ENCODE measurements around the gene TMPRSS5.
"Not testable (repeated sequence)": the region's sequence is repeated elsewhere in the genome, so short reads cannot be mapped to it uniquely, and the experiment has no call there.

Gene TMPRSS5

GRCh38 chr11:113684496-113684895 is 21.6 kb downstream of the TMPRSS5 start:
- Mint-ChIP-seq H3K4me1 (ENCODE audit: low read depth) (no peaks in the 10 kb centered on the region), H3K27ac (no peak overlapping the region), H3K36me3 (ENCODE audit: low read depth) (no peaks in the 10 kb centered on the region), H3K27me3 (no peaks in the 10 kb centered on the region), H3K9me3 (no peaks in the 10 kb centered on the region), H3K4me3 (no peak overlapping the region)

GRCh38 chr11:113683481-113684046 is 22.5 kb downstream of the TMPRSS5 start:
- Mint-ChIP-seq H3K36me3 (ENCODE audit: low read depth) (no peaks in the 10 kb centered on the region), H3K9me3 (no peaks in the 10 kb centered on the region), H3K4me3 (no peak overlapping the region), H3K27ac (no peak overlapping the region), H3K27me3 (no peaks in the 10 kb centered on the region), H3K4me1 (ENCODE audit: low read depth) (no peaks in the 10 kb centered on the region)

GRCh38 chr11:113681711-113682413 is 24.2 kb downstream of the TMPRSS5 start:
- Mint-ChIP-seq H3K9me3 (no peaks in the 10 kb centered on the region), H3K27ac (no peak overlapping the region), H3K27me3 (peaks cover under 1% of the 10 kb centered on the region), H3K4me3 (no peak overlapping the region), H3K36me3 (ENCODE audit: low read depth) (no peaks in the 10 kb centered on the region), H3K4me1 (ENCODE audit: low read depth) (no peaks in the 10 kb centered on the region)

GRCh38 chr11:113681282-113681681 is 24.8 kb downstream of the TMPRSS5 start:
- H3K36me3 Mint-ChIP-seq (ENCODE audit: low read depth) = no peaks in the 10 kb centered on the region
- no peak overlapping the region for H3K27ac Mint-ChIP-seq
- H3K27me3 Mint-ChIP-seq = peaks cover 4% of the 10 kb centered on the region
- no peak overlapping the region for H3K4me3 Mint-ChIP-seq
- H3K9me3 Mint-ChIP-seq = no peaks in the 10 kb centered on the region
- no peaks in the 10 kb centered on the region for H3K4me1 Mint-ChIP-seq (ENCODE audit: low read depth)

- no peak overlapping the region for H3K27ac Mint-ChIP-seq
- H3K9me3 Mint-ChIP-seq = no peaks in the 10 kb centered on the region
- no peak overlapping the region for H3K4me3 Mint-ChIP-seq
- H3K4me1 Mint-ChIP-seq (ENCODE audit: low read depth) = peaks cover 20% of the 10 kb centered on the region
- H3K27me3 Mint-ChIP-seq = peaks cover 15% of the 10 kb centered on the region
- H3K36me3 Mint-ChIP-seq (ENCODE audit: low read depth) = no peaks in the 10 kb centered on the region
Observed at GRCh38 chr11:113677685-113678084, 28.4 kb downstream of the TMPRSS5 start.

GRCh38 chr11:113675565-113675964 is 30.5 kb downstream of the TMPRSS5 start:
- no peaks in the 10 kb centered on the region for H3K36me3 Mint-ChIP-seq (ENCODE audit: low read depth)
- peaks cover 20% of the 10 kb centered on the region for H3K4me1 Mint-ChIP-seq (ENCODE audit: low read depth)
- H3K27me3 Mint-ChIP-seq = peaks cover 19% of the 10 kb centered on the region
- H3K4me3 Mint-ChIP-seq = no peak overlapping the region
- no peaks in the 10 kb centered on the region for H3K9me3 Mint-ChIP-seq
- peak overlapping the region; percentile 28 for H3K27ac Mint-ChIP-seq

GRCh38 chr11:113675003-113675561 is 31.0 kb downstream of the TMPRSS5 start:
- peak overlapping the region; percentile 28 for H3K27ac Mint-ChIP-seq

GRCh38 chr11:113674397-113674685 is 31.8 kb downstream of the TMPRSS5 start:
- Mint-ChIP-seq H3K9me3 (no peaks in the 10 kb centered on the region), H3K27me3 (peaks cover 22% of the 10 kb centered on the region), H3K27ac (no peak overlapping the region), H3K4me3 (no peak overlapping the region), H3K4me1 (ENCODE audit: low read depth) (peaks cover 20% of the 10 kb centered on the region), H3K36me3 (ENCODE audit: low read depth) (no peaks in the 10 kb centered on the region)

More at GRCh38 chr11:113675003-113675561, 31.0 kb downstream of the TMPRSS5 start:
- Mint-ChIP-seq H3K4me3 (no peak overlapping the region), H3K36me3 (ENCODE audit: low read depth) (no peaks in the 10 kb centered on the region), H3K9me3 (no peaks in the 10 kb centered on the region), H3K4me1 (ENCODE audit: low read depth) (peaks cover 20% of the 10 kb centered on the region), H3K27me3 (peaks cover 19% of the 10 kb centered on the region)

- Mint-ChIP-seq H3K4me3 (no peak overlapping the region), H3K4me1 (ENCODE audit: low read depth) (peaks cover 20% of the 10 kb centered on the region), H3K9me3 (peaks cover under 1% of the 10 kb centered on the region)
Observed at GRCh38 chr11:113673550-113674396, 32.3 kb downstream of the TMPRSS5 start.

GRCh38 chr11:113671914-113672313 is 34.2 kb downstream of the TMPRSS5 start:
- H3K36me3 Mint-ChIP-seq (ENCODE audit: low read depth); H3K4me3 Mint-ChIP-seq; H3K27ac Mint-ChIP-seq: not testable (repeated sequence)
- peaks cover 11% of the 10 kb centered on the region for H3K9me3 Mint-ChIP-seq
- peaks cover 20% of the 10 kb centered on the region for H3K4me1 Mint-ChIP-seq (ENCODE audit: low read depth)
- peaks cover 28% of the 10 kb centered on the region for H3K27me3 Mint-ChIP-seq

More at GRCh38 chr11:113673550-113674396, 32.3 kb downstream of the TMPRSS5 start:
- no peaks in the 10 kb centered on the region for H3K36me3 Mint-ChIP-seq (ENCODE audit: low read depth)
- peaks cover 25% of the 10 kb centered on the region for H3K27me3 Mint-ChIP-seq
- no peak overlapping the region for H3K27ac Mint-ChIP-seq

GRCh38 chr11:113670831-113671215 is 35.3 kb downstream of the TMPRSS5 start:
- Mint-ChIP-seq H3K27ac (no peak overlapping the region), H3K4me1 (ENCODE audit: low read depth) (peaks cover 20% of the 10 kb centered on the region), H3K27me3 (peaks cover 22% of the 10 kb centered on the region), H3K36me3 (ENCODE audit: low read depth) (no peaks in the 10 kb centered on the region), H3K4me3 (no peak overlapping the region), H3K9me3 (peaks cover 18% of the 10 kb centered on the region)

- no peak overlapping the region for H3K4me3 Mint-ChIP-seq
- no peak overlapping the region for H3K27ac Mint-ChIP-seq
- H3K36me3 Mint-ChIP-seq (ENCODE audit: low read depth) = no peaks in the 10 kb centered on the region
- H3K27me3 Mint-ChIP-seq = peaks cover 20% of the 10 kb centered on the region
- peaks cover 16% of the 10 kb centered on the region for H3K4me1 Mint-ChIP-seq (ENCODE audit: low read depth)
- peaks cover 20% of the 10 kb centered on the region for H3K9me3 Mint-ChIP-seq
Observed at GRCh38 chr11:113670149-113670830, 35.8 kb downstream of the TMPRSS5 start.

- Mint-ChIP-seq H3K27me3 (peaks cover 26% of the 10 kb centered on the region), H3K4me1 (ENCODE audit: low read depth) (no peaks in the 10 kb centered on the region), H3K9me3 (peaks cover 24% of the 10 kb centered on the region), H3K36me3 (ENCODE audit: low read depth) (no peaks in the 10 kb centered on the region), H3K27ac (no peak overlapping the region), H3K4me3 (no peak overlapping the region)
Observed at GRCh38 chr11:113668255-113668654, 37.9 kb downstream of the TMPRSS5 start.

- Mint-ChIP-seq H3K36me3 (ENCODE audit: low read depth) (no peaks in the 10 kb centered on the region), H3K4me3 (no peak overlapping the region), H3K27ac (no peak overlapping the region), H3K4me1 (ENCODE audit: low read depth) (no peaks in the 10 kb centered on the region), H3K27me3 (peaks cover 23% of the 10 kb centered on the region), H3K9me3 (peaks cover 24% of the 10 kb centered on the region)
Observed at GRCh38 chr11:113667801-113668200, 38.3 kb downstream of the TMPRSS5 start.
